Parathyroid adenoma (tissue), 2 donors: Measurements from ENCODE around the gene KCNH2.

Experiments
- H2AFZ ChIP-seq: fragments of 300-600 bp; sonication (generic); one replicate; pipeline ENCODE4 v1.7.0; 2017; ENCODE audit warnings: antibody characterized with exemption, mild to moderate bottlenecking
- H3K27ac ChIP-seq: fragments of 300-600 bp; sonication (generic); one replicate; pipeline ENCODE4 v1.7.0; 2017
- H3K27me3 ChIP-seq: fragments of 300-600 bp; sonication (generic); one replicate; pipeline ENCODE4 v1.7.0; 2017; ENCODE audit warnings: low read length; ENCODE audit not compliant: control insufficient read depth, insufficient read depth
- H3K36me3 ChIP-seq: fragments of 300-600 bp; sonication (generic); one replicate; pipeline ENCODE4 v1.7.0; 2017; ENCODE audit warnings: low read length; ENCODE audit not compliant: control insufficient read depth, insufficient read depth
- H3K4me1 ChIP-seq: fragments of 300-600 bp; sonication (generic); one replicate; pipeline ENCODE4 v1.7.0; 2017; ENCODE audit warnings: control low read depth
- H3K4me2 ChIP-seq: fragments of 300-600 bp; sonication (generic); one replicate; pipeline ENCODE4 v1.7.0; 2017; ENCODE audit warnings: low read length
- H3K4me3 ChIP-seq: fragments of 300-600 bp; sonication (generic); one replicate; pipeline ENCODE4 v1.7.0; 2017; ENCODE audit warnings: low read depth, low read length
- H3K79me2 ChIP-seq: fragments of 300-600 bp; sonication (generic); one replicate; pipeline ENCODE4 v1.7.0; 2017; ENCODE audit warnings: control low read depth
- H3K9ac ChIP-seq: fragments of 300-600 bp; sonication (generic); one replicate; pipeline ENCODE4 v1.7.0; 2017; ENCODE audit warnings: mild to moderate bottlenecking
- H3K9me3 ChIP-seq: fragments of 300-600 bp; sonication (generic); one replicate; pipeline ENCODE4 v1.7.0; 2017; ENCODE audit warnings: low read length; ENCODE audit not compliant: control insufficient read depth
- CTCF ChIP-seq: fragments of 300-600 bp; sonication (generic); IDR thresholded peaks from one replicate; pipeline ENCODE4 v1.7.0; 2017; ENCODE audit warnings: antibody characterized with exemption, mild to moderate bottlenecking
- donor health status: primary hyperparathyroidism.

Gene KCNH2

GRCh38 chr7:150942001-150942590 is 36.0 kb downstream of the KCNH2 start:
- Histone ChIP-seq H3K4me1 (peaks cover 17% of the 10 kb centered on the region), H3K79me2 (no peaks in the 10 kb centered on the region), H3K4me2 (no peak overlapping the region), H2AFZ (peak overlapping the region; percentile 45), H3K27me3 (no peaks in the 10 kb centered on the region), H3K4me3 (no peak overlapping the region), H3K27ac (peak overlapping the region; percentile 0), H3K9ac (no peak overlapping the region), H3K9me3 (no peaks in the 10 kb centered on the region), H3K36me3 (no peaks in the 10 kb centered on the region)
- no peak for TF ChIP-seq CTCF

GRCh38 chr7:150941351-150942000 is 36.6 kb downstream of the KCNH2 start:
- H3K9me3 ChIP-seq = no peaks in the 10 kb centered on the region
- peaks cover 17% of the 10 kb centered on the region for H3K4me1 ChIP-seq
- no peak overlapping the region for H3K4me3 ChIP-seq
- H3K9ac ChIP-seq = no peak overlapping the region
- H3K79me2 ChIP-seq = no peaks in the 10 kb centered on the region
- peak overlapping the region; percentile 0 for H3K27ac ChIP-seq
- no peaks in the 10 kb centered on the region for H3K36me3 ChIP-seq
- H3K4me2 ChIP-seq = no peak overlapping the region
- TF ChIP-seq CTCF = no peak
- no peaks in the 10 kb centered on the region for H3K27me3 ChIP-seq
- H2AFZ ChIP-seq = peak overlapping the region; percentile 45

- TF ChIP-seq CTCF = no peak
- H3K4me3 ChIP-seq = no peak overlapping the region
- H3K27me3 ChIP-seq = no peaks in the 10 kb centered on the region
- H3K27ac ChIP-seq = no peak overlapping the region
- no peak overlapping the region for H2AFZ ChIP-seq
- H3K4me2 ChIP-seq = no peak overlapping the region
- H3K9me3 ChIP-seq = no peaks in the 10 kb centered on the region
- peaks cover 17% of the 10 kb centered on the region for H3K4me1 ChIP-seq
- no peaks in the 10 kb centered on the region for H3K79me2 ChIP-seq
- H3K36me3 ChIP-seq = no peaks in the 10 kb centered on the region
- H3K9ac ChIP-seq = no peak overlapping the region
These were observed 37.6 kb downstream of the KCNH2 start for GRCh38 chr7:150940431-150941102.

GRCh38 chr7:150939466-150939865 is 38.7 kb downstream of the KCNH2 start:
- peaks cover 17% of the 10 kb centered on the region for H3K4me1 ChIP-seq
- TF ChIP-seq CTCF = no peak
- H3K36me3 ChIP-seq = no peaks in the 10 kb centered on the region
- H3K27me3 ChIP-seq = no peaks in the 10 kb centered on the region
- H3K4me3 ChIP-seq = no peak overlapping the region
- no peaks in the 10 kb centered on the region for H3K9me3 ChIP-seq
- no peak overlapping the region for H3K27ac ChIP-seq
- H3K79me2 ChIP-seq = no peaks in the 10 kb centered on the region
- H3K9ac ChIP-seq = no peak overlapping the region
- no peak overlapping the region for H3K4me2 ChIP-seq
- H2AFZ ChIP-seq = no peak overlapping the region
